GM18873 (cell line): ENCODE measurements around the gene C19orf25.
"Not testable (repeated sequence)": the region's sequence is repeated elsewhere in the genome, so short reads cannot be mapped to it uniquely, and the experiment has no call there.

Experiments
- ATAC-seq: cut with Tn5 transposase; IDR thresholded peaks from one replicate; pipeline ENCODE4 v1.9.1; 2021; ENCODE audit warnings: mild to moderate bottlenecking, moderate library complexity, moderate number of reproducible peaks; ENCODE audit not compliant: unreplicated experiment, low FRiP score

Gene C19orf25

GRCh38 chr19:1478934-1479707, at the start of gene C19orf25:
TSS of gene C19orf25 (minus strand) at chr19:1479215. CDS start at chr19:1478903, 312 bp downstream.
- peak; percentile 68 for ATAC-seq

- ATAC-seq = no peak
Measured at GRCh38 chr19:1527650-1528309, 48.8 kb upstream of the C19orf25 start.

GRCh38 chr19:1526979-1527649, 48.1 kb upstream of the C19orf25 start:
- no peak for ATAC-seq

- no peak for ATAC-seq
Measured at GRCh38 chr19:1526066-1526778, 47.2 kb upstream of the C19orf25 start.

GRCh38 chr19:1525343-1525742, 46.3 kb upstream of the C19orf25 start:
- no peak for ATAC-seq

- no peak for ATAC-seq
Measured at GRCh38 chr19:1524972-1525325, 45.9 kb upstream of the C19orf25 start.

- ATAC-seq = no peak
Measured at GRCh38 chr19:1524287-1524971, 45.4 kb upstream of the C19orf25 start.

- no peak for ATAC-seq
Measured at GRCh38 chr19:1523412-1524286, 44.6 kb upstream of the C19orf25 start, which contains the start of gene PLK5. TSS of gene PLK5 (plus strand) at chr19:1524077. CDS start at chr19:1526997, 2,920 bp downstream.

- no peak for ATAC-seq
Measured at GRCh38 chr19:1522838-1523237, 43.8 kb upstream of the C19orf25 start.

- ATAC-seq = no peak
Measured at GRCh38 chr19:1522061-1522460, 43.0 kb upstream of the C19orf25 start.

GRCh38 chr19:1521636-1522035, 42.6 kb upstream of the C19orf25 start:
- no peak for ATAC-seq

GRCh38 chr19:1520203-1520780, 41.3 kb upstream of the C19orf25 start:
- ATAC-seq = no peak

GRCh38 chr19:1519802-1520201, 40.8 kb upstream of the C19orf25 start:
- ATAC-seq = not testable (repeated sequence)

- no peak for ATAC-seq
Measured at GRCh38 chr19:1518471-1518870, 39.5 kb upstream of the C19orf25 start.

GRCh38 chr19:1516395-1516753, 37.4 kb upstream of the C19orf25 start:
- ATAC-seq = no peak

GRCh38 chr19:1514986-1515721, 36.1 kb upstream of the C19orf25 start:
- no peak for ATAC-seq

GRCh38 chr19:1514295-1514661, 35.3 kb upstream of the C19orf25 start:
- ATAC-seq = no peak
